WERI-Rb-1 (cell line): ENCODE results near the gene MARK1.

ENCODE experiments used
- DNase-seq: peaks from one replicate; pipeline ENCODE4 v3.0.0-alpha.2; 2020
- H3K27ac ChIP-seq: fragments of 250-450 bp; sonication (Bioruptor Pico); 2 replicates; pipeline ENCODE4 v1.5.1; 2020; ENCODE audit warnings: mild to moderate bottlenecking, moderate library complexity
- H3K27me3 ChIP-seq: fragments of 250-450 bp; sonication (Bioruptor Pico); 2 replicates; pipeline ENCODE4 v1.5.1; 2021; ENCODE audit warnings: mild to moderate bottlenecking, low read depth, moderate library complexity; ENCODE audit not compliant: insufficient read depth, severe bottlenecking
- H3K36me3 ChIP-seq: fragments of 250-450 bp; sonication (Bioruptor Pico); 2 replicates; pipeline ENCODE4 v1.5.1; 2020; ENCODE audit warnings: mild to moderate bottlenecking, moderate library complexity
- H3K4me3 ChIP-seq: 2 replicates; pipeline ENCODE4 v1.5.1; 2011; ENCODE audit warnings: low read depth, mild to moderate bottlenecking, control low read depth, low read length
- H3K9me3 ChIP-seq: fragments of 250-450 bp; sonication (Bioruptor Pico); 2 replicates; pipeline ENCODE4 v1.5.1; 2021; ENCODE audit warnings: mild to moderate bottlenecking, moderate library complexity; ENCODE audit not compliant: severe bottlenecking
- TF ChIP-seq, protein P1 (sequence below): IDR thresholded peaks from 2 replicates; pipeline ENCODE4 v1.5.1; 2011; ENCODE audit warnings: low read depth, mild to moderate bottlenecking, control low read depth, inconsistent platforms, low read length

The MARK1 gene

DNA sequence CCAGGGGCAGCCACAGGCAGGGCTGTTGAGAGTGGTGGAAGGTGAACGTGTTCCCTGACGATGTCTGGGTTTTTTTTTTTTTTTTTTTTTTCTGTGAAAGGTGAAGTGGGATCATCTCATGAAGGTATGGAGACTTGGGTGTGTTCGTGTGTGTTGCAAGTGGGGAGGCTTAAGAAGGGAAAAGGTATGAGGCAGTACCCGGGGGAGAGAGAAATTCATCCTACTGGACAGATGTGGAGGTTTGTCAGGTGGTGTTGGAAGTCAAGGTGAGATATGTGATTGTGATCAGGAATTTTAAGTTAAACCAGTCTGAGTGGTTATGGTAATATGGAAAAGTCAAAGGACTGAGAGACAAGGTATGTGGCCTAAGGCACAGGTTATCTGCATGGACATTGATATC is 167.5 kb downstream of the MARK1 start:
- H3K36me3 ChIP-seq, result no peaks in the 10 kb centered on the region; the same call in 1 of the 2 replicates
- no peaks in the 10 kb centered on the region for H3K27me3 ChIP-seq
- no peak for DNase-seq

DNA sequence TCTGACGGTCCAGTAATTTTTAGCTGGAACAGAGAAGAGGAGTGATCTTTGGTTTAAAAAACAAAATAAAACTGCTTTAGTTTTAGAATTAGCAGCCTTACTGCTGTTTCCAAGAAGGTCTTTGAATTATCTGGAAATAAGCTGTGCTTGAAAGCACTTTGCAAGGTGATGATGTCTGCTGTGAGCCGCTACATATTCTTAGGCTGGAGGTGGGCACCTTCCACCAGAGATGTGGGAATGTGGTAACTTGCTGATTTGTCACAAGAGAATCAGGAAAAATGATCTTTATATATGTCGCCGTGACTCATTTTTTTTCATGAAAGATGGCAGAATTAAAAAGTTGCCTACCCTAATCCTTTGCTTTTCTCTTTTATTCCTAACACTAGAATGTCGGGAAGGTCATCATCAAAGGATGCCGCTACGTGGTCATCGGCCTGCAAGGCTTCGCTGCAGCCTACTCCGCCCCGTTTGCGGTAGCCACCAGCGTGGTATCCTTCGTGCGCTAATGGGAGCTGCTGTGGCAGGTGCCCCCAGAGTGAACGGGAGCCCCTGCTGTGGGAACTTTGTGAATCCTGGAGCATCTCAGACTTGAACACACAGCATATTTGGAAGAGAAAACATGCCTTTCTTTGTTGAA is 168.4 kb downstream of the MARK1 start:
- Histone ChIP-seq H3K27ac (no peak overlapping the region), H3K9me3 (no peaks in the 10 kb centered on the region), H3K36me3 (no peaks in the 10 kb centered on the region; the same call in 1 of the 2 replicates), H3K27me3 (no peaks in the 10 kb centered on the region), H3K4me3 (no peak overlapping the region)
- DNase-seq, result no peak
- TF ChIP-seq, protein P1, sequence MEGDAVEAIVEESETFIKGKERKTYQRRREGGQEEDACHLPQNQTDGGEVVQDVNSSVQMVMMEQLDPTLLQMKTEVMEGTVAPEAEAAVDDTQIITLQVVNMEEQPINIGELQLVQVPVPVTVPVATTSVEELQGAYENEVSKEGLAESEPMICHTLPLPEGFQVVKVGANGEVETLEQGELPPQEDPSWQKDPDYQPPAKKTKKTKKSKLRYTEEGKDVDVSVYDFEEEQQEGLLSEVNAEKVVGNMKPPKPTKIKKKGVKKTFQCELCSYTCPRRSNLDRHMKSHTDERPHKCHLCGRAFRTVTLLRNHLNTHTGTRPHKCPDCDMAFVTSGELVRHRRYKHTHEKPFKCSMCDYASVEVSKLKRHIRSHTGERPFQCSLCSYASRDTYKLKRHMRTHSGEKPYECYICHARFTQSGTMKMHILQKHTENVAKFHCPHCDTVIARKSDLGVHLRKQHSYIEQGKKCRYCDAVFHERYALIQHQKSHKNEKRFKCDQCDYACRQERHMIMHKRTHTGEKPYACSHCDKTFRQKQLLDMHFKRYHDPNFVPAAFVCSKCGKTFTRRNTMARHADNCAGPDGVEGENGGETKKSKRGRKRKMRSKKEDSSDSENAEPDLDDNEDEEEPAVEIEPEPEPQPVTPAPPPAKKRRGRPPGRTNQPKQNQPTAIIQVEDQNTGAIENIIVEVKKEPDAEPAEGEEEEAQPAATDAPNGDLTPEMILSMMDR, result no peak

More for the DNA sequence above, 167.5 kb downstream of the MARK1 start:
- H3K4me3 ChIP-seq, result no peak overlapping the region
- no peaks in the 10 kb centered on the region for H3K9me3 ChIP-seq
- no peak overlapping the region for H3K27ac ChIP-seq
- TF ChIP-seq, protein P1, result no peak

DNA sequence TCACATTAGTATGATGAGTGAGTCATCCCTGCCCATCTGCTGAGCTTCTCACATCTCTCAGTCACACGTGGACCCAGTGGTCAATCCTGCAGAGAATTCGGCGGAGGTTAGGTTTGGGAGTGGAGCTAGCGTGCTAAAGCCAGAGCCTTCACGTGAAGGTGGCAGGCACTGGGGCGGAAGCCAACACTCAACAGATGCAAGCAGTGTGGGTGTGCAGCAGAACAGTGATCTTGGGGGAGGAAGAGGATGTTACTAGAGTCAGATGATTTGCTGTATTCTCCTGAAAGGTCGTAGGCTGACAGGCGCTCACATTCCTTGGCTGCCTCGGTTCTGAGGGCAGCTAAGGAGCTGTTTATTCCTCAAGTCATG is 168.9 kb downstream of the MARK1 start:
- Histone ChIP-seq H3K9me3 (no peaks in the 10 kb centered on the region), H3K27ac (no peak overlapping the region), H3K36me3 (no peaks in the 10 kb centered on the region; the same call in 1 of the 2 replicates), H3K27me3 (no peaks in the 10 kb centered on the region), H3K4me3 (no peak overlapping the region)
- TF ChIP-seq, protein P1, result no peak
- no peak for DNase-seq

DNA sequence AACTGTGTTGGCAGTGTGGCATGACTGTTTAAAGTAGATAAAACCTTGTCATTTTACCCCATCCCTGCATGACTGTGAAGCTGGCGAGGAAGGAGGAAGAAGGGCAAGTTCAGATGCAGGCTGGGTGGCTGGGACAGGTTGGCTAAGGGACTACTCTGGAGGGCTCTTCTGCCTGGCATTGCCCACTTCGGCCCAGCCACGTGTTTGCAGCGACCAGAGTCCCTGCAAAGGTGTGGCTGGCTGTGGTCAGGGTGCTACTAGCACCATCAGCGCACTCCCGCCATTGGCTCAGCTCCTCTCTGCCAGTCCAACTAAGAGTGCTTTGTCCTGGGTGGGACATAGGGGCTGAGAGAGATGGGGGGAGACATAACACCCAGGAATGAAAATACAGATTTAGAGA is 169.4 kb downstream of the MARK1 start:
- no peak for DNase-seq
- Histone ChIP-seq H3K36me3 (no peaks in the 10 kb centered on the region; the same call in 1 of the 2 replicates), H3K4me3 (no peak overlapping the region), H3K27me3 (no peaks in the 10 kb centered on the region), H3K27ac (no peak overlapping the region), H3K9me3 (no peaks in the 10 kb centered on the region)
- TF ChIP-seq, protein P1, result no peak

DNA sequence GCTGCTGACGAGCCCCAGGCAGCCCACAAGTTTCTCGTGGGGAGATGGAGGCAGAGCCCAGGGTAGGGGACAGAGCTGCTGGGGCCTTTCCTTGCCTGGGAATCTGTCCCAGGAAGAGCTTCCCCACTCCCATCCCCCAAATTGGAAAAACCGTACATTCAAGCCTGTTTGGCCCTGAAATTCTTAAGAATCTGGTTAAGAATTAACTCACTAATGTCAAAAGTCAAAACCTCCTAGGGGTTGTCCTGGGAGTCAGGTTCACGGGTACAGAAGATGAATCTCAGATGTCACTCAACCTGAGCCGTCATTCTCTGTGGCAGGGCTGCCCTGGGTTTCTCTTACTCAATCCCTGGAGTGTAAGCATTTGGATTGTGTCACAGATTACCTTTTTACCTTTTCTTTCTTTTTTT is 170.7 kb downstream of the MARK1 start:
- no peaks in the 10 kb centered on the region for H3K27me3 ChIP-seq
- H3K9me3 ChIP-seq, result no peaks in the 10 kb centered on the region
- no peak overlapping the region for H3K27ac ChIP-seq
- no peak overlapping the region for H3K4me3 ChIP-seq
- H3K36me3 ChIP-seq, result no peaks in the 10 kb centered on the region; the same call in 1 of the 2 replicates
- TF ChIP-seq, protein P1, result no peak
- DNase-seq, result no peak

DNA sequence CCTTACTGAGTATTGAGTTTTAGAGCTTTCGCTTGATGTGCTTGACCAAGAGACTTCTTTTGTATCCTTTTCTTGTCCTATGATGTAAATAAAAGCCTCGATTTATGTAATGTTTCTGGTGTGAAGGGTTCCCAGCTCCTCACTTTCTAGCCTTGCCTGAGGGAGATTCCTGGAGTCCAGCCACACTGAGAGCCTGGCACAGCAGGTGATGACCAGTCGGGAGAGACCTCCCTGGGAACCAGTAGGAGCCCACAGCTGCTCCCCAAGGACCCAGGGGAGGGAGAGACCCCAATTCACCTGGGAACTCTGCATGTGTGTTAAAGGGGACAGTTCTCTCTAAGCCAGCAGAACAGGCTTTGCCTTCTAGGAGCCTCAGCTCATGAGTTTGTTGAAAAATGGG is 171.1 kb downstream of the MARK1 start:
- Histone ChIP-seq H3K36me3 (no peaks in the 10 kb centered on the region; the same call in 1 of the 2 replicates), H3K9me3 (no peaks in the 10 kb centered on the region), H3K27ac (no peak overlapping the region), H3K27me3 (no peaks in the 10 kb centered on the region), H3K4me3 (no peak overlapping the region)
- no peak for DNase-seq
- TF ChIP-seq, protein P1, result no peak
